AG04450 (cell line): Measurements from ENCODE around the gene RTP5. TPM values are rescaled to one million over a fixed set of nuclear protein-coding genes. Genes with fewer than 3 reads are reported as not detected.

Experiments used
- CTCF ChIA-PET: fragments of 300-600, 350-600 bp; formaldehyde crosslinking; extraction: SDS; loops from one replicate; lab custom pipeline; 2022; ENCODE audit warnings: antibody characterized with exemption, inconsistent platforms; lab: Charles Lee
- POLR2A ChIA-PET: fragments of 350-600 bp; formaldehyde crosslinking; extraction: SDS; loops from one replicate; lab custom pipeline; 2021; ENCODE audit warnings: antibody characterized with exemption, inconsistent platforms; lab: Yijun Ruan, JAX
- DNase-seq: peaks from one replicate; pipeline ENCODE4 v3.0.0-alpha.2; 2011; ENCODE audit warnings: low read depth, low spot score
- H3K27ac ChIP-seq: one replicate; pipeline ENCODE4 v1.5.1; 2012; ENCODE audit warnings: low read depth, low read length, control low read depth
- H3K27me3 ChIP-seq: one replicate; pipeline ENCODE4 v1.6.0; 2012; ENCODE audit warnings: low read length; ENCODE audit not compliant: control insufficient read depth, insufficient read depth
- H3K4me3 ChIP-seq: 2 replicates; pipeline ENCODE4 v1.5.1; 2011; ENCODE audit warnings: mild to moderate bottlenecking, low read depth, low read length, control low read depth
- H3K9me3 ChIP-seq: 2 replicates; pipeline ENCODE4 v1.5.1; 2012; ENCODE audit warnings: low read length; ENCODE audit not compliant: control insufficient read depth, insufficient read depth
- CTCF ChIP-seq: IDR thresholded peaks from 2 replicates; pipeline ENCODE4 v1.5.1; 2011; ENCODE audit warnings: low read depth, low read length, control low read depth, inconsistent platforms
- polyA plus RNA-seq: library from polyadenylated mRNA; depleted of rRNA; stranded (reverse); fragments of >200 nt; gene quantifications from 2 replicates; pipeline ENCODE4 v1.2.3, GENCODE V29; 2011

The RTP5 gene
- polyA plus RNA-seq, 1 experiment: not detected

- Histone ChIP-seq H3K27ac (no peak overlapping the region), H3K9me3 (peaks cover 23% of the 10 kb centered on the region; the same call in 1 of the 2 replicates), H3K4me3 (no peak overlapping the region), H3K27me3 (no peaks in the 10 kb centered on the region)
- POLR2A ChIA-PET: no interaction called here
- CTCF ChIA-PET: no interaction called here
- no peak for DNase-seq
- TF ChIP-seq CTCF: no peak
These were observed 21.2 kb downstream of the RTP5 start for GRCh38 chr2:241890524-241891235.

GRCh38 chr2:241891315-241891987, 21.9 kb downstream of the RTP5 start:
- ChIA-PET CTCF (no interaction called here), POLR2A (no interaction called here)
- Histone ChIP-seq H3K4me3 (no peak overlapping the region), H3K27ac (no peak overlapping the region), H3K9me3 (peaks cover 28% of the 10 kb centered on the region; the same call in 1 of the 2 replicates), H3K27me3 (no peaks in the 10 kb centered on the region)
- DNase-seq: no peak
- TF ChIP-seq CTCF: no peak

- Histone ChIP-seq H3K9me3 (peaks cover 27% of the 10 kb centered on the region; the same call in 1 of the 2 replicates), H3K4me3 (no peak overlapping the region), H3K27ac (no peak overlapping the region), H3K27me3 (no peaks in the 10 kb centered on the region)
- ChIA-PET POLR2A (no interaction called here), CTCF (no interaction called here)
- DNase-seq: no peak
- no peak for TF ChIP-seq CTCF
These were observed 22.4 kb downstream of the RTP5 start for GRCh38 chr2:241891988-241892298.

- H3K9me3 ChIP-seq: peaks cover 23% of the 10 kb centered on the region; the same call in 1 of the 2 replicates
- H3K27me3 ChIP-seq: no peaks in the 10 kb centered on the region
- H3K27ac ChIP-seq: no peak overlapping the region
- no peak for DNase-seq
- ChIA-PET POLR2A (no interaction called here), CTCF (no interaction called here)
- TF ChIP-seq CTCF: no peak
- H3K4me3 ChIP-seq: no peak overlapping the region
These were observed 23.0 kb downstream of the RTP5 start for GRCh38 chr2:241892299-241893137.
